ENCODE results near the gene UBAC2. TPM values are rescaled to one million over a fixed set of nuclear protein-coding genes. Genes with fewer than 3 reads are reported as not detected.

The UBAC2 gene
- total RNA-seq, 2 experiments from 2014 or later, result 26.8 to 28.5 TPM

DNA sequence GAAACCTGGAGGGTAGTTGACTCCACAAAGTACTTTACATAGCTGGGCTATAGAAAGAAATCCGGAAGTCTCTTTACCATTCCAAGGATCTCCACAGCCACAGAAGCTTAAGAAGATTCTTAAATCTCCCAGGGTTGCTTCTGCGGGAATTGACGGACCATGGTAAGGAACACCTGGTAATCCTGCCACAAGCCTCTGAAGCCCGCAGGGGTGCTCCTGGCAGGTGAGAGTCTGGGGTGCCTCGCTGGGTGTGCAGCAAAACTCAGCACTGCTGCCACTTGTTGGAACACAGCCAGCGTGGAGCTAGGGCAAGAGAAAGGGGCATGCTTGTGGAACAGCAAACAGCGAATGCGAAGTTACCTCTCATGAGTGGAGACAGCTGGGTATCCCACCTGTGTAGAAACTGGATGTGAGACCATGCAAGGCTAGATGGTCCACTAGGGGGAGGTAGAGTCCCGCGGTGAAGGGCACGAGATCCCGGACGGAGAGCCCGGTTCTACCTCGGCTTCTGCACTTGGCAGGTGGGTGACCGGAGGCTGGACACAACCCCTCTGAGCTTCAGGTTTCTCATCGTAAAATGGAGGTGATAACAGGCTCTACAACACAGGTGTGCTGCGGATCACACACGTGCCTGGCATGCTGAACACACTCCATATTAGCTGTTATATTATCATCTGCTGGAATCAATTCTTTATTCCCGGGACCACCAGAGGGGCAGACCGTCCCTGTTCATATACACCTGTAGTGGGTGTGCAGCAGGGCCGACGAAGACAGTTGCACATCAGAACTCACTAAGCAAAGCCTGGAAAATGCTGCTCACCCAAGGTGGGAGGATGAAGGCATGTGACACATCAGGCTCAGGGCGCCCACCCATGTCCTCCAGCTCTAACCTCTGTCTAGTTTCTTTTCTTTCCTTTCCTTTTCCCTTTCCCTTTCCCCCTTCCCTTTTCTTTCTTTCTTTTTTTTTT lies 24.1 kb upstream of the UBAC2 start:
- Histone ChIP-seq H4K20me1 (ENCODE audit: insufficient read depth, low read length) (no peaks in the 10 kb centered on the region), H2AFZ (ENCODE audit: low read length) (peak overlapping the region; percentile 59), H3K4me2 (ENCODE audit: low read length) (peak overlapping the region; percentile 51), H3K9me2 (ENCODE audit: insufficient read depth, low read length) (no peaks in the 10 kb centered on the region), H3K9me3 (ENCODE audit: low read length) (no peaks in the 10 kb centered on the region), H3K79me2 (ENCODE audit: insufficient read depth, low read depth, low read length) (no peaks in the 10 kb centered on the region), H3K36me3 (ENCODE audit: insufficient read depth, low read length) (no peaks in the 10 kb centered on the region; the same call in 1 of the 2 replicates), H3K27ac (ENCODE audit: low read depth, low read length, poor library complexity, severe bottlenecking) (no peak overlapping the region), H3K4me1 (ENCODE audit: insufficient read depth, low read length, poor library complexity, severe bottlenecking) (peaks cover 30% of the 10 kb centered on the region), H3K4me3 (ENCODE audit: low read depth, low read length, poor library complexity, severe bottlenecking) (peak overlapping the region; percentile 39)
- TF ChIP-seq EZH2phosphoT487 (IDR thresholded peaks at IDR 0.05; ENCODE audit: borderline replicate concordance, low read depth, low read length), result no peak
- TF ChIP-seq, protein P1, sequence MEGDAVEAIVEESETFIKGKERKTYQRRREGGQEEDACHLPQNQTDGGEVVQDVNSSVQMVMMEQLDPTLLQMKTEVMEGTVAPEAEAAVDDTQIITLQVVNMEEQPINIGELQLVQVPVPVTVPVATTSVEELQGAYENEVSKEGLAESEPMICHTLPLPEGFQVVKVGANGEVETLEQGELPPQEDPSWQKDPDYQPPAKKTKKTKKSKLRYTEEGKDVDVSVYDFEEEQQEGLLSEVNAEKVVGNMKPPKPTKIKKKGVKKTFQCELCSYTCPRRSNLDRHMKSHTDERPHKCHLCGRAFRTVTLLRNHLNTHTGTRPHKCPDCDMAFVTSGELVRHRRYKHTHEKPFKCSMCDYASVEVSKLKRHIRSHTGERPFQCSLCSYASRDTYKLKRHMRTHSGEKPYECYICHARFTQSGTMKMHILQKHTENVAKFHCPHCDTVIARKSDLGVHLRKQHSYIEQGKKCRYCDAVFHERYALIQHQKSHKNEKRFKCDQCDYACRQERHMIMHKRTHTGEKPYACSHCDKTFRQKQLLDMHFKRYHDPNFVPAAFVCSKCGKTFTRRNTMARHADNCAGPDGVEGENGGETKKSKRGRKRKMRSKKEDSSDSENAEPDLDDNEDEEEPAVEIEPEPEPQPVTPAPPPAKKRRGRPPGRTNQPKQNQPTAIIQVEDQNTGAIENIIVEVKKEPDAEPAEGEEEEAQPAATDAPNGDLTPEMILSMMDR (conservative IDR thresholded peaks at IDR 0.05; ENCODE audit: low read length), result peak; percentile 78
- DNase-seq (ENCODE audit: low spot score), result peak; percentile 76
- intact Hi-C loops (cut with micrococcal nuclease; ENCODE audit: unreplicated experiment), result loop anchor here (1.0 to 5.0 kb wide), 3 partner anchors 90 to 261 kb away; no protein-coding TSS in a partner anchor
- CTCF ChIA-PET (ENCODE audit: unreplicated experiment), result interaction anchor here (1.0 to 2.2 kb wide), 4 partner anchors 83 to 260 kb away, joined by 3 to 18 read pairs (median 5); no protein-coding TSS in a partner anchor
- no TSS peak for BruUV-seq (replicated peaks)
- POLR2A ChIA-PET, result interaction anchor here (0.5 to 1.2 kb wide), 8 partner anchors 28 to 1248 kb away, joined by 3 to 5 read pairs (median 3); no protein-coding TSS in a partner anchor

GRCh38 chr13:99178636-99179035 lies 22.0 kb upstream of the UBAC2 start:
- POLR2A ChIA-PET, result interaction anchor here (0.8 to 1.1 kb wide), 2 partner anchors 48 to 78 kb away, joined by 3 to 5 read pairs; no protein-coding TSS in a partner anchor
- Histone ChIP-seq H3K9me2 (ENCODE audit: insufficient read depth, low read length) (no peaks in the 10 kb centered on the region), H3K9me3 (ENCODE audit: low read length) (peaks cover 13% of the 10 kb centered on the region; the same call in 1 of the 2 replicates), H3K79me2 (ENCODE audit: insufficient read depth, low read depth, low read length) (no peaks in the 10 kb centered on the region), H3K36me3 (ENCODE audit: insufficient read depth, low read length) (no peaks in the 10 kb centered on the region; the same call in 1 of the 2 replicates), H3K4me3 (ENCODE audit: low read depth, low read length, poor library complexity, severe bottlenecking) (no peak overlapping the region), H4K20me1 (ENCODE audit: insufficient read depth, low read length) (no peaks in the 10 kb centered on the region), H3K4me1 (ENCODE audit: insufficient read depth, low read length, poor library complexity, severe bottlenecking) (peaks cover 30% of the 10 kb centered on the region), H3K4me2 (ENCODE audit: low read length) (peak overlapping the region; percentile 52), H2AFZ (ENCODE audit: low read length) (no peak overlapping the region), H3K27ac (ENCODE audit: low read depth, low read length, poor library complexity, severe bottlenecking) (peak overlapping the region; percentile 27)
- TF ChIP-seq, protein P1 (conservative IDR thresholded peaks at IDR 0.05; ENCODE audit: low read length), result 0 out of 2 replicates have a peak, but pooled peaks have one; percentile 17
- TF ChIP-seq EZH2phosphoT487 (IDR thresholded peaks at IDR 0.05; ENCODE audit: borderline replicate concordance, low read depth, low read length), result no peak
- BruUV-seq (replicated peaks), result no TSS peak
- DNase-seq (ENCODE audit: low spot score), result peak; percentile 81
- CTCF ChIA-PET (ENCODE audit: unreplicated experiment), result interaction anchor here (1.2 kb wide), 1 partner anchor 258 kb away, joined by 3 read pairs; no protein-coding TSS in a partner anchor
- intact Hi-C loops (cut with micrococcal nuclease; ENCODE audit: unreplicated experiment), result loop anchor here (2.0 to 5.0 kb wide), 3 partner anchors 22 to 209 kb away; partner anchors contain the start of gene UBAC2

Data from OCI-LY7 (cell line).